Mucosa of descending colon (tissue), 3 donors: Measurements from ENCODE around the gene PCBP3. TPM values are rescaled to one million over a fixed set of nuclear protein-coding genes. Genes with fewer than 3 reads are reported as not detected.

Experiments
- ATAC-seq: fragments of 200-7000 bp; cut with Tn5 transposase; one replicate; pipeline ENCODE4 v1.9.1; 2020; ENCODE audit warnings: mild to moderate bottlenecking, moderate library complexity
- DNase-seq, 3 donors: peaks; one replicate each; pipeline ENCODE4 v3.0.0-alpha.2; 2020
- H3K36me3 ChIP-seq: fragments of 200-600 bp; one replicate; pipeline ENCODE4 v1.8.0; 2021; ENCODE audit warnings: low read depth, mild to moderate bottlenecking
- H3K4me1 ChIP-seq: fragments of 200-600 bp; one replicate; pipeline ENCODE4 v1.8.0; 2021; ENCODE audit warnings: low read depth, mild to moderate bottlenecking
- H3K4me3 ChIP-seq: fragments of 200-600 bp; one replicate; pipeline ENCODE4 v1.8.0; 2021; ENCODE audit warnings: mild to moderate bottlenecking
- H3K9me3 ChIP-seq: fragments of 200-600 bp; one replicate; pipeline ENCODE4 v1.8.0; 2021; ENCODE audit warnings: mild to moderate bottlenecking
- CTCF ChIP-seq: fragments of 200-600 bp; IDR thresholded peaks from one replicate; pipeline ENCODE4 v1.8.0; 2022; ENCODE audit warnings: antibody characterized with exemption, mild to moderate bottlenecking
- intact Hi-C, 2 donors: fragments of 100-400 bp; cut with DNase I in 1 of 2; cut with micrococcal nuclease in 1 of 2; formaldehyde crosslinking; loops; one replicate each; pipeline versions ENCODE4 v1.11.0 to v1.11.1; 2022; cut with DNase I, micrococcal nuclease
- total RNA-seq, 3 donors: library from RNA; stranded (reverse); fragmentation: NEBNext Ultra II Directional in 2 of 3; extraction: Animal tissue kit (Norgen Biotek cat#: 25700) in 2 of 3; gene quantifications; one replicate each; pipeline versions ENCODE4 v1.2.1 to v1.2.4, GENCODE V29; 2021 to 2023
- donor health status: DM: no; HTN: no; CAD: no; lungs with moderate emphysema.
- donor health status: DM: no; HTN: no; CAD: no.
- donor health status: DM: no; HTN: yes; CAD: no.

PCBP3 gene
- total RNA-seq, 3 donors from 2014 or later, result 4.5 to 18.4 (median 7.6) TPM

- DNase-seq (no peak), ATAC-seq (no peak)
Observed at GRCh38 chr21:45969921-45970673, 326.6 kb downstream of the PCBP3 start.

GRCh38 chr21:45970674-45971615, 327.4 kb downstream of the PCBP3 start:
- DNase-seq, result peak; percentile 55 to 68 (median 65)
- TF ChIP-seq CTCF, result peak; percentile 77
- peaks cover 19% of the 10 kb centered on the region for H3K4me1 ChIP-seq
- H3K4me3 ChIP-seq, result no peak overlapping the region
- no peaks in the 10 kb centered on the region for H3K9me3 ChIP-seq
- peak; percentile 60 for ATAC-seq
- no peaks in the 10 kb centered on the region for H3K36me3 ChIP-seq
- intact Hi-C loops, result no loop called here

More at GRCh38 chr21:45969921-45970673, 326.6 kb downstream of the PCBP3 start:
- H3K36me3 ChIP-seq, result no peaks in the 10 kb centered on the region
- intact Hi-C loops, result no loop called here
- TF ChIP-seq CTCF, result no peak
- H3K9me3 ChIP-seq, result no peaks in the 10 kb centered on the region
- peaks cover 16% of the 10 kb centered on the region for H3K4me1 ChIP-seq
- H3K4me3 ChIP-seq, result no peak overlapping the region

GRCh38 chr21:45971616-45972352, 328.3 kb downstream of the PCBP3 start:
- H3K36me3 ChIP-seq, result no peaks in the 10 kb centered on the region
- no peak overlapping the region for H3K4me3 ChIP-seq
- TF ChIP-seq CTCF, result no peak
- H3K9me3 ChIP-seq, result no peaks in the 10 kb centered on the region
- peak; percentile 11 for ATAC-seq
- peak in 1 of 3 donors; percentile 57 for DNase-seq
- H3K4me1 ChIP-seq, result peaks cover 19% of the 10 kb centered on the region
- intact Hi-C loops, result no loop called here

GRCh38 chr21:45972353-45972715, 328.8 kb downstream of the PCBP3 start:
- H3K9me3 ChIP-seq, result no peaks in the 10 kb centered on the region
- H3K4me3 ChIP-seq, result no peak overlapping the region
- ATAC-seq (no peak), DNase-seq (peak in 1 of 3 donors; percentile 52)
- intact Hi-C loops, result no loop called here
- H3K36me3 ChIP-seq, result no peaks in the 10 kb centered on the region
- peaks cover 19% of the 10 kb centered on the region for H3K4me1 ChIP-seq
- no peak for TF ChIP-seq CTCF

GRCh38 chr21:45972716-45973474, 329.4 kb downstream of the PCBP3 start:
- ATAC-seq (peak; percentile 33), DNase-seq (peak in 1 of 3 donors; percentile 64)
- no peaks in the 10 kb centered on the region for H3K9me3 ChIP-seq
- peaks cover 19% of the 10 kb centered on the region for H3K4me1 ChIP-seq
- H3K4me3 ChIP-seq, result no peak overlapping the region
- intact Hi-C loops, result no loop called here
- no peaks in the 10 kb centered on the region for H3K36me3 ChIP-seq
- TF ChIP-seq CTCF, result no peak
